ENCODE data around the gene DENND10.

DNA sequence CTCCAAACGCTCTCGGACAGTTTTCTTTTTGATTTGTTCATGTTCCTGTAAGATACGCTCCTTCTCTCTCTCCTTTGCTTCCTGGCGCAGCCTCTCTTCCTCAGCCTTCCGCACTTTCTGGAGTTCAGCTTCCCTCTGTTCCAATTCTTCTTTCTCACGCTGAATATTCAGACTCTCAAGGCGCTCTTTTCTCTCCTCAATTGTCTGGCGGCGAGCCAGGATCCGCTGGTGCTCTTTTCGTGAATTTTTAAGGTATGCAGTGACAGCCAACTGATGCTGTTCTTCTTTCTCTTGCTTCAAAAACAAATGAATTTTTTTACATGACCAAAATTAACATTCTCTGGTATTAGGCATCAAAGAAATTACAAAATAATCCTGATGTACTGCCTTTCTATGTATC, 45.9 kb upstream of the DENND10 start:
- TF ChIP-seq, protein P1, sequence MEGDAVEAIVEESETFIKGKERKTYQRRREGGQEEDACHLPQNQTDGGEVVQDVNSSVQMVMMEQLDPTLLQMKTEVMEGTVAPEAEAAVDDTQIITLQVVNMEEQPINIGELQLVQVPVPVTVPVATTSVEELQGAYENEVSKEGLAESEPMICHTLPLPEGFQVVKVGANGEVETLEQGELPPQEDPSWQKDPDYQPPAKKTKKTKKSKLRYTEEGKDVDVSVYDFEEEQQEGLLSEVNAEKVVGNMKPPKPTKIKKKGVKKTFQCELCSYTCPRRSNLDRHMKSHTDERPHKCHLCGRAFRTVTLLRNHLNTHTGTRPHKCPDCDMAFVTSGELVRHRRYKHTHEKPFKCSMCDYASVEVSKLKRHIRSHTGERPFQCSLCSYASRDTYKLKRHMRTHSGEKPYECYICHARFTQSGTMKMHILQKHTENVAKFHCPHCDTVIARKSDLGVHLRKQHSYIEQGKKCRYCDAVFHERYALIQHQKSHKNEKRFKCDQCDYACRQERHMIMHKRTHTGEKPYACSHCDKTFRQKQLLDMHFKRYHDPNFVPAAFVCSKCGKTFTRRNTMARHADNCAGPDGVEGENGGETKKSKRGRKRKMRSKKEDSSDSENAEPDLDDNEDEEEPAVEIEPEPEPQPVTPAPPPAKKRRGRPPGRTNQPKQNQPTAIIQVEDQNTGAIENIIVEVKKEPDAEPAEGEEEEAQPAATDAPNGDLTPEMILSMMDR (IDR thresholded peaks at IDR 0.05) = no peak
- TF ChIP-seq POLR2A (IDR thresholded peaks at IDR 0.05) = no peak
